Stimulated activated CD8-positive, alpha-beta memory T cell treated with anti-CD3 and anti-CD28 coated beads, Interleukin-12 subunit alpha, Interleukin-12 subunit beta, amount 100 ng/mL, for 1 hour (primary cell): ENCODE data around the gene KIF4A.
"Not testable (repeated sequence)": the region's sequence is repeated elsewhere in the genome, so short reads cannot be mapped to it uniquely, and the experiment has no call there.

Experiments used
- DNase-seq: peaks from one replicate; pipeline ENCODE4 v3.0.0-alpha.2; 2020; ENCODE audit warnings: low read depth

The KIF4A gene, protein sequence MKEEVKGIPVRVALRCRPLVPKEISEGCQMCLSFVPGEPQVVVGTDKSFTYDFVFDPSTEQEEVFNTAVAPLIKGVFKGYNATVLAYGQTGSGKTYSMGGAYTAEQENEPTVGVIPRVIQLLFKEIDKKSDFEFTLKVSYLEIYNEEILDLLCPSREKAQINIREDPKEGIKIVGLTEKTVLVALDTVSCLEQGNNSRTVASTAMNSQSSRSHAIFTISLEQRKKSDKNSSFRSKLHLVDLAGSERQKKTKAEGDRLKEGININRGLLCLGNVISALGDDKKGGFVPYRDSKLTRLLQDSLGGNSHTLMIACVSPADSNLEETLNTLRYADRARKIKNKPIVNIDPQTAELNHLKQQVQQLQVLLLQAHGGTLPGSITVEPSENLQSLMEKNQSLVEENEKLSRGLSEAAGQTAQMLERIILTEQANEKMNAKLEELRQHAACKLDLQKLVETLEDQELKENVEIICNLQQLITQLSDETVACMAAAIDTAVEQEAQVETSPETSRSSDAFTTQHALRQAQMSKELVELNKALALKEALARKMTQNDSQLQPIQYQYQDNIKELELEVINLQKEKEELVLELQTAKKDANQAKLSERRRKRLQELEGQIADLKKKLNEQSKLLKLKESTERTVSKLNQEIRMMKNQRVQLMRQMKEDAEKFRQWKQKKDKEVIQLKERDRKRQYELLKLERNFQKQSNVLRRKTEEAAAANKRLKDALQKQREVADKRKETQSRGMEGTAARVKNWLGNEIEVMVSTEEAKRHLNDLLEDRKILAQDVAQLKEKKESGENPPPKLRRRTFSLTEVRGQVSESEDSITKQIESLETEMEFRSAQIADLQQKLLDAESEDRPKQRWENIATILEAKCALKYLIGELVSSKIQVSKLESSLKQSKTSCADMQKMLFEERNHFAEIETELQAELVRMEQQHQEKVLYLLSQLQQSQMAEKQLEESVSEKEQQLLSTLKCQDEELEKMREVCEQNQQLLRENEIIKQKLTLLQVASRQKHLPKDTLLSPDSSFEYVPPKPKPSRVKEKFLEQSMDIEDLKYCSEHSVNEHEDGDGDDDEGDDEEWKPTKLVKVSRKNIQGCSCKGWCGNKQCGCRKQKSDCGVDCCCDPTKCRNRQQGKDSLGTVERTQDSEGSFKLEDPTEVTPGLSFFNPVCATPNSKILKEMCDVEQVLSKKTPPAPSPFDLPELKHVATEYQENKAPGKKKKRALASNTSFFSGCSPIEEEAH

DNA sequence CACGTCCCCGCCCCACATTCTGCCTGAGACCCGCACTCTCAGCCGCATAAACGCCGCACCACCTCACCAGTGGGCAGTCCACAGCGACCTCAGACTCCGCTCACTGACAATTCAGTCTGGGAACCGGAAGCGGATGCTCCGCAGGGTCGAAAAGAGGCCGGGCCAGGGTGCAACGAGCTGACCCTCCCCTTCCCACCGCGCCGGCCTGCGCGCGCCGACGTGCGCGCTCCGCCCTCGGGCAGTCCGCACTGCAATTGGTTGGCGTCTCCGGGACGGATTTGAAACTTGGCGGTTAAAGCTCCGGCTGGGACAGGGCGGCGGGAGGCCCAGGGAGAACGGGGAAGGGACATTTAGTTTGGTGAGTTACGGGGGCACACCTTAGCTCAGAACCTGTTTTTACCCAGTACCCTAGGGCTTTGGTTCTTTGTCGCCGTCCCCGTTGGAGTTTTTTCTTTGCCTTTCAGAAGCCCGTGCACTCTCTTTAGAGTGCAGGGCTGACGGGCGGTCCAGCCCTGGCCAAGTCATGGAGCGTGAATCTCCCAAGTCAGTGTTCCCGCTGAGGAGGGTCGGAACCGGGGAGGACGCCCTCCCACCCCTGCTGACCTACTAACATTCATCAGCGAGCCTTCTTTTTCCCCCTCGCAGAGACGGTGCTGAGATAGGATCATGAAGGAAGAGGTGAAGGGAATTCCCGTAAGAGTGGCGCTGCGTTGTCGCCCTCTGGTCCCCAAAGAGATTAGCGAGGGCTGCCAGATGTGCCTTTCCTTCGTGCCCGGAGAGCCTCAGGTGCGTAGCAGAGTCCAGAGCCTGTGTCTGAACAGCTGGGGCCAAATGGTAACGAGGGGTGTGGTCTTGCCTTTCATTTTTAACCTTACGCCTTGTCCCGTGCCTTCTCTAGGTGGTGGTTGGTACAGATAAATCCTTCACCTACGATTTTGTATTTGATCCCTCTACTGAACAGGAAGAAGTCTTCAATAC lies at the start of gene KIF4A, which contains the start of gene PDZD11:
Gene KIF4A (plus strand): TSS at position 312 of the 978 bp plus-strand sequence. CDS start 355 bp downstream, at position 667.
Gene PDZD11 (minus strand): TSS at position 135 of the 978 bp plus-strand sequence. CDS start 586 bp downstream, outside the sequence.
- peak; percentile 58 for DNase-seq

GRCh38 chrX:70240751-70241150 lies 49.2 kb upstream of the KIF4A start:
- DNase-seq: no peak

- no peak for DNase-seq
These were observed 48.4 kb upstream of the KIF4A start for GRCh38 chrX:70241501-70241900.

GRCh38 chrX:70243601-70244000 lies 46.3 kb upstream of the KIF4A start:
- DNase-seq: not testable (repeated sequence)

DNA sequence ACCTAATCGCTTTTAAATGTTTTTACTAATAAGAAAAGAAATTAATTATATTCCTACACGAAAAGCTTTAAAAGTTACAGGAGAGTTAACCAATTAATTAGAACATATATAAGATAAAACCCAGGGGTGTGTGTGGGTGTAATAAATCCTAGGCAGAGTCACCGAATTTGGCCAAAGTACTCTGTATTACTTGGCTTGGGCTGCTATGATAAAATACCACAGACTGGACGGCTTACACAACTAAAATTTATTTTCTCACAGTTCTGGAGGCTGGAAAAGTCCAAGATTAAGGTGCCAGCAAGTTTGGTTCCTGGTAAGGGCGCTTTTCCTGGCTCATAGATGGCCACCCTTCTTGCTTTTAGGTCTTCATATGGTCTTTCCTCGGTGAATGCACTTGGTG lies 45.0 kb upstream of the KIF4A start:
- DNase-seq: no peak

GRCh38 chrX:70247252-70247651 lies 42.7 kb upstream of the KIF4A start:
- no peak for DNase-seq

GRCh38 chrX:70252491-70252890 lies 37.4 kb upstream of the KIF4A start:
- DNase-seq: no peak

GRCh38 chrX:70253377-70254062 lies 36.4 kb upstream of the KIF4A start:
- DNase-seq: no peak

GRCh38 chrX:70254063-70254400 lies 35.9 kb upstream of the KIF4A start:
- no peak for DNase-seq

DNA sequence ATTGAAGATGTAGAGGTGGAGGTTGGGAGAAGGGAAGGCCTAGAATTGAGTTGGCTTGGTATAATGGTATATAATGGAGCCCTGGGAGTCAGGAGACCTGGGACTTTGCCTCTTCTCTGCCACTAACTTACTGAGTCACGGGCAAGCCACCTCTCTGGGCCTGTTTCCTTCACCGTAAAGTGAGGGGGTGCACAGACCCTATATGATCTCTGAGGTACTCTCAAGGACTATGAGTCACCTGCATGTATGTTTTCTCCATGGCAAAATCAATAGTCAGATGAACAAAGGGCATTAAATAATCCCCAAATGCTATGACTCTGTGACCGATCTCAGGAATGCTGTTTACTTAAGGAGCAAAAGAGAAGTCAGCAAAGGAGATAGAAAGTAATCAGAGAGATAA lies 35.0 kb upstream of the KIF4A start:
- no peak for DNase-seq

DNA sequence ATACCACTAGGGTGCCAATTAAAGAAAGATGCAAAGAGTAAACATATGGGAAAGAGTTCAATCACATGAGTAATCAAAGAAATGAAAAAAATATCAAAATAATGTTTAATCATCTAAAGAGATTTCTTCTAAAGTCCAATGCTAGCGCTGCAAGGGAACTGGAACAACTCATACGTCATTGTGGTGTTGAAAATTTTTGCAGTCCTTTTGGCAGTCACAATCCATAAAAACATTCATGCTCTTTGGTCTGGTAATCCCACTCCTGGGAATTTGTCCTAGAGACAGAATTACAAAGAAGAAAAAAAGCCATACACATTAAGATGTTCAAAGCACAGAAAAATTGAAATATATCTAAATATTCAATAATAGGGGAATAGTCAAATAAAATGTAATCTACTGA lies 34.5 kb upstream of the KIF4A start:
- DNase-seq: no peak

DNA sequence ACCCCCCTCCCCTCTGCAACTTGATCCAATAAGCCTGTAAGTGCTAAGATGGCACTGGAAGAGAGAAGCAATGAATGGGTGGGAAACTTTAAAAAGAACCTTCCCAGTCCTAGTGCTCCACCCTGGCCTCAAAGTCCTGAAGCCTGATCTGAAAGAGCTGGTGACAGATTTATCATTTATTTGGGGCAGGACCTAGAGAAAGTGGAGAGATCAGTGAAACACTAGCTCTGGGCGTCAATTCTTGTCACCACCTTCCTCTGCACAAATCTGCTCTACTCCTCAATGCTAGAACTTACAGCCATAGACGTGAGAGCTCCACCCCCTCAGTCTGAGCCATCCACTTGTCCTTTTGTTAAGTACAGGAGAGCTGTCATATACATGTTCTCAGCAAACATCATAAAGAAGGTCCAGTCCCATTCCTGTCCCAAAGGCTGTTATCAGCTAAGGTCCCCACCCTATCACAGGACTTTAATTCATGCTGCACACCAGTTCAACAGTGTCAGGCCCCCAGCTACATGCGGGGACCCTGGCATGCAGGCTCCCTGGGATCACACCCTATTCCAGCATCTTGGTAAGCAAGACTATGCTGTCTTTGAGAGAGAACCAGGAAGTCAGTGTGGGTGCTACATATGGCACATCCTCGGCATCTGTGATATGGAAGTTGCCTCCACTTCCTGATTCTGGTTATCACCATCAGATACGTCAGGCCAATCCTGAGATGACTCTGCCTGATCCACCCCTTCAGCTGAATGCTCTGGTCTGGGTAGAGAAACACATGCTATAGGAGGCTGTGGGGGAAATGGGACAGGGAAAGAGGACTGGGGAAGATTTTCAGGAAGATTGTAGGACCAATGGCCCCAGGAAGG lies 32.2 kb upstream of the KIF4A start:
- DNase-seq: no peak

DNA sequence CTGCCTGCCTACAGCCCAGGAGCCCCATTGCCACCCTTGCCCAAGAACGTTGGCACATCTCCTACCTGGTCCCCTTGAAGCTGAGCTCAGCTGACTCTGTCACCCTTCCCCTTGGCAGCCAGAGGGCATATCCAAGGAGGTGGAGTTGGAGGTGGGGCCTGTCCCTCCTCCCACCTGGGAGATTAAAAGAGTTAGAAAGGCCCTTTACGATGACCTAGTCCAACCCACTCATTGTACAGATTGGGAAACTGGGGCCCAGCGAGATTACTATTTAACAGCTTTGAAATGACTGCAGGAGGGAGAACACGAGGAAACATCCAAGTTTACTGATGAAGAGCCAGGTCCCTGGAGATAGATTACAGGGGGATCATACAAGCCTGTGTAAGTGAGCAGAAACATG lies 29.8 kb upstream of the KIF4A start, which contains the start of gene P2RY4:
Gene P2RY4 (minus strand): TSS at position 101 of the 400 bp plus-strand sequence. CDS start 580 bp downstream, outside the sequence.
- DNase-seq: no peak

GRCh38 chrX:70262952-70263567 lies 26.8 kb upstream of the KIF4A start:
- DNase-seq: no peak

DNA sequence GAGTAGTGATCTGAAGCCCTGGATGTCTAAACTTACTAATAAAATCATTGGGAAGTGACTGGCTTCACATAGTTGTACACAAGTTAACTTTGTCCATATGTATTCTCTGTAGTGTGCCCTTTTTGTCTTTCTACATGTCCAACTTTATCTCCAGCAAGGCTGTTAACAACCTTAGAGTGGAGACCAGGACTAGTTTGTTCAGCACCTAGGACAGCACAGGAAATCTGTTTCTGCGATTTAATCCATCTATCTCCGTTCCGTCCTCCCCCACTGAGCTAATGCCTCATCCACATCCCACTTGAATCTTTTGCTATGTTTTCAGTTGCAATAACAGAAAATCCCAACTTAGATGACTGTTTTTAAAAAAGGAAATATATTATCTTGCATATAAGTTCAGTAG lies 25.1 kb upstream of the KIF4A start:
- DNase-seq: no peak

GRCh38 chrX:70268034-70268433 lies 21.9 kb upstream of the KIF4A start, which contains the start of gene ARR3:
Gene ARR3 (plus strand): TSS chrX:70268334. CDS start chrX:70269386, 1,052 bp downstream.
- DNase-seq: no peak

DNA sequence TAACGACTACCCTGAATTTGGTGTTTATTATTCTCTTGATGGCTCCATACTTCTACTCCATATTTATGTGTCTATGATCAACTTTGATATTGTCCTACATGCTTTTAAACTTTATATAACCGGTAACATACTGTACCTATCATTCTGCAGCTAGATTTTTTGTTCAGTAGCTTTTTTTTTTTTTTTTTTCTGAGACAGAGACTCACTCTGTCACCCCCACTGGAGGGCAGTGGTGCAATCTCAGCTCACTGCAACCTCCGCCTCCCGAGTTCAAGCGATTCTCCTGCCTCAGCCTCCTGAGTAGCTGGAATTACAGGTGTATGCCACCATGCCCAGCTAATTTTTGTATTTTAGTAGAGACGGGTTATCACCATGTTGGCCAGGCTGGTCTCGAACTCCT lies 15.9 kb upstream of the KIF4A start:
- not testable (repeated sequence) for DNase-seq

GRCh38 chrX:70279081-70279480 lies 10.8 kb upstream of the KIF4A start:
- no peak for DNase-seq

DNA sequence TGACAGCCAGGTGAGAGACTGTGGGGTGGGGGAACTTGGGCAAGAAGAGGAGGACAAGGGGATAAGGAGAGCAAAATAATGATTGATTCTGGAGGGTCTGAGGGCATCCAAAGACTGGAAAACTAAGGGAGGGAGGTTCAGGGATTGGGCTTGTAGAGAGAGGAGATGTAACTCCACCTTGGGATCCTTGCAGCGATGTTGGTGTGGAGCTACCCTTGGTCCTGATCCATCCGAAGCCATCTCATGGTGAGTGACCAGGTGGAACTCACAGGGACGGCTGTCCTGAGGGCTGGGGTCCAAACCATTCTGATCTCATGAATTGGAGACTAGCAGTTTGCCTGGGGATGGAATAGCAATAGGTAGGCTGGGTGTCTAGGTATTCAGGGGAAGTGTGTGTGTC lies 9.3 kb upstream of the KIF4A start:
- DNase-seq: no peak
